Endothelial cell of umbilical vein (primary cell): ENCODE measurements around the gene ABCA8. TPM values are rescaled to one million over a fixed set of nuclear protein-coding genes. Genes with fewer than 3 reads are reported as not detected.

Experiments
- BruUV-seq: library from RNA; stranded (reverse); fragments of 400-500 nt; replicated peaks from 2 replicates; lab custom pipeline; 2021; lab: Mats Ljungman, UMichigan
- CTCF ChIA-PET: fragments of 300-600, 350-600 bp; sonication (Branson Sonifier 250); formaldehyde crosslinking; loops from one replicate; lab custom pipeline; 2021; ENCODE audit warnings: antibody characterized with exemption, inconsistent platforms; lab: Charles Lee
- POLR2A ChIA-PET: fragments of 300-600, 350-600 bp; sonication (Branson Sonifier 250); formaldehyde crosslinking; loops from one replicate; lab custom pipeline; 2021; ENCODE audit warnings: antibody characterized with exemption, inconsistent platforms; lab: Charles Lee
- DNase-seq: peaks from one replicate; pipeline ENCODE4 v3.0.0-alpha.2; 2011; ENCODE audit warnings: low read depth, low spot score
- FAIRE-seq: peaks from 2 replicates; lab custom pipeline; 2011; peaks lifted over from hg19 to GRCh38; lab: Jason Lieb, UNC
- H2AFZ ChIP-seq: 2 replicates; pipeline ENCODE4 v1.6.0; 2012; ENCODE audit warnings: low read depth, low read length, control low read depth, inconsistent platforms
- H3K27ac ChIP-seq: 2 replicates; pipeline ENCODE4 v1.5.1; 2011; ENCODE audit warnings: low read depth, mild to moderate bottlenecking, control low read depth, low read length, moderate library complexity; ENCODE audit not compliant: insufficient read depth
- H3K27me3 ChIP-seq, 2 experiments: 2 replicates each; pipeline versions ENCODE4 v1.6.0 to v1.6.1; 2011; ENCODE audit warnings: low read length in 2 of 2, mixed read lengths in 1 of 2; ENCODE audit not compliant: control insufficient read depth in 2 of 2, insufficient read depth in 2 of 2
- H3K36me3 ChIP-seq, 2 experiments: 2 replicates in 1 of 2; 3 replicates in 1 of 2; pipeline ENCODE4 v1.5.1; 2011; ENCODE audit warnings: low read length in 2 of 2, mild to moderate bottlenecking in 1 of 2, moderate library complexity in 1 of 2; ENCODE audit not compliant: control insufficient read depth in 2 of 2, insufficient read depth in 2 of 2; ENCODE audit errors: extremely low read depth in 1 of 2
- H3K4me1 ChIP-seq: 3 replicates; pipeline ENCODE4 v1.5.1; 2011; ENCODE audit warnings: mild to moderate bottlenecking, low read length; ENCODE audit not compliant: control insufficient read depth, insufficient read depth; ENCODE audit errors: extremely low read depth
- H3K4me2 ChIP-seq: 2 replicates; pipeline ENCODE4 v1.6.1; 2011; ENCODE audit warnings: low read length, control low read depth, mixed read lengths; ENCODE audit not compliant: insufficient read depth
- H3K4me3 ChIP-seq, 3 experiments: fragments of 200-600 bp in 1 of 3; sonication (generic), shearing (Covaris generic) in 1 of 3; replicated peaks in 1 of 3; 2 replicates each; pipeline ENCODE4 v1.5.1; 2011 to 2016; ENCODE audit warnings: control low read depth in 3 of 3, low read length in 3 of 3, mild to moderate bottlenecking in 2 of 3, inconsistent platforms in 1 of 3, low read depth in 1 of 3, moderate library complexity in 1 of 3; ENCODE audit not compliant: insufficient read depth in 1 of 3
- H3K79me2 ChIP-seq: 2 replicates; pipeline ENCODE4 v1.6.0; 2012; ENCODE audit warnings: low read length, inconsistent platforms; ENCODE audit not compliant: control insufficient read depth, insufficient read depth
- H3K9ac ChIP-seq: replicated peaks from 2 replicates; pipeline ENCODE3; 2011; ENCODE audit warnings: low read length, control low read depth; ENCODE audit not compliant: insufficient read depth; ENCODE audit errors: extremely low read depth
- H3K9me1 ChIP-seq: replicated peaks from 3 replicates; pipeline ENCODE4 v1.6.0; 2011; ENCODE audit warnings: mild to moderate bottlenecking, low read length; ENCODE audit not compliant: control insufficient read depth, insufficient read depth; ENCODE audit errors: extremely low read depth
- H3K9me3 ChIP-seq: replicated peaks from 2 replicates; pipeline ENCODE4 v1.5.1; 2012; ENCODE audit warnings: low read length, inconsistent platforms; ENCODE audit not compliant: control insufficient read depth, insufficient read depth
- H4K20me1 ChIP-seq: replicated peaks from 2 replicates; pipeline ENCODE3; 2011; ENCODE audit warnings: mild to moderate bottlenecking, low read length; ENCODE audit not compliant: control insufficient read depth, insufficient read depth; ENCODE audit errors: extremely low read depth
- CTCF ChIP-seq, 2 donors: IDR thresholded peaks; 1 replicate in 1 of 2; 2 replicates in 1 of 2; pipeline ENCODE4 v1.5.1; 2011; ENCODE audit warnings: low read length in 2 of 2, mild to moderate bottlenecking in 2 of 2, moderate library complexity in 2 of 2, control low read depth in 1 of 2, inconsistent platforms in 1 of 2, low read depth in 1 of 2; ENCODE audit not compliant: insufficient read depth in 1 of 2; ENCODE audit errors: extremely low read depth in 1 of 2
- EZH2 ChIP-seq: IDR thresholded peaks from 2 replicates; pipeline ENCODE4 v1.6.1; 2012; ENCODE audit warnings: borderline replicate concordance, low read depth, mild to moderate bottlenecking, moderate library complexity, low read length, inconsistent platforms; ENCODE audit not compliant: severe bottlenecking
- FOS ChIP-seq: IDR thresholded peaks from 2 replicates; pipeline ENCODE4 v1.6.1; 2011; ENCODE audit warnings: mild to moderate bottlenecking, low read length, moderate library complexity, borderline replicate concordance; ENCODE audit not compliant: insufficient read depth
- GATA2 ChIP-seq: IDR thresholded peaks from 2 replicates; pipeline ENCODE4 v1.7.0; 2011; ENCODE audit warnings: low read depth, mild to moderate bottlenecking, moderate library complexity, mixed read lengths, low read length; ENCODE audit not compliant: insufficient read length, insufficient read depth
- JUN ChIP-seq: IDR thresholded peaks from 2 replicates; pipeline ENCODE4 v1.6.1; 2011; ENCODE audit warnings: borderline replicate concordance, low read depth; ENCODE audit not compliant: insufficient read length, insufficient read depth
- MAX ChIP-seq: IDR thresholded peaks from 2 replicates; pipeline ENCODE4 v1.6.1; 2011; ENCODE audit not compliant: insufficient read depth, insufficient read length
- MYC ChIP-seq: IDR thresholded peaks from one replicate; pipeline ENCODE4 v1.6.1; 2011; ENCODE audit warnings: mild to moderate bottlenecking, low read depth, low read length
- POLR2A ChIP-seq: IDR thresholded peaks from 2 replicates; pipeline ENCODE4 v1.6.1; 2012; ENCODE audit warnings: low read depth, mild to moderate bottlenecking, control low read depth, low read length
- POLR2AphosphoS5 ChIP-seq: IDR thresholded peaks from 2 replicates; pipeline ENCODE4 v1.6.1; 2012; ENCODE audit warnings: low read depth, mild to moderate bottlenecking, control low read depth, low read length, moderate library complexity; ENCODE audit not compliant: insufficient read depth
- dilution Hi-C: fragments of 300-500 bp; cut with MboI; formaldehyde crosslinking; loops from one replicate; pipeline ENCODE4 v1.15.0; 2019; ENCODE audit warnings: low sequenced_read_pairs; ENCODE audit not compliant: extremely low pct_ligation_motif_present
- intact Hi-C: fragments of 100-400 bp; cut with micrococcal nuclease; formaldehyde crosslinking; loops from one replicate; pipeline ENCODE4 v1.10.0; 2022
- polyA plus RNA-seq, 4 experiments: library from polyadenylated mRNA; depleted of rRNA in 3 of 4; stranded (reverse) in 3 of 4; unstranded in 1 of 4; fragments of >200 nt; gene quantifications; 2 replicates each; pipeline versions ENCODE4 v1.2.1 to v1.2.3, GENCODE V29; 2011 to 2012; ENCODE audit warnings: missing spikeins in 1 of 4
- total RNA-seq: library from RNA; stranded (reverse); gene quantifications from 2 replicates; pipeline ENCODE4 v1.2.3, GENCODE V29; 2021

ABCA8 gene
- total and polyA plus RNA-seq, 2 donors (not counting 3 experiments of a cell fraction or from before 2014, with no cell fraction given): 0.99 to 1.7 TPM

- H3K36me3 ChIP-seq: no peaks in the 10 kb centered on the region
- intact Hi-C loops (loop anchor here (1.0 kb wide), 1 partner anchor 66 kb away; no protein-coding TSS in a partner anchor), dilution Hi-C loops (no loop called here)
- no peak overlapping the region for H3K4me3 ChIP-seq
- no peaks in the 10 kb centered on the region for H3K79me2 ChIP-seq
- no peaks in the 10 kb centered on the region for H3K9me3 ChIP-seq
- no peak overlapping the region for H3K27ac ChIP-seq
- H2AFZ ChIP-seq: peak overlapping the region; percentile 64
- peak; percentile 98 for DNase-seq
- peak; percentile 98 for FAIRE-seq
- H4K20me1 ChIP-seq: no peaks in the 10 kb centered on the region
- peaks cover 10% of the 10 kb centered on the region for H3K4me1 ChIP-seq
- ChIA-PET CTCF (interaction anchor here (0.8 kb wide), 1 partner anchor 104 kb away, joined by 3 read pairs; no protein-coding TSS in a partner anchor), POLR2A (no interaction called here)
- peak overlapping the region; percentile 63 for H3K4me2 ChIP-seq
- TF ChIP-seq POLR2A (no peak), EZH2 (no peak), JUN (peak; percentile 50), CTCF (IDR thresholded peaks at IDR 0.05; ENCODE audit: extremely low read depth in 1 of 2, insufficient read depth in 1 of 2, low read depth in 1 of 2, low read length in 2 of 2) (no peak), FOS (peak; percentile 23), POLR2AphosphoS5 (peak; percentile 59), GATA2 (peak; percentile 56), MYC (no peak), MAX (no peak)
- H3K9me1 ChIP-seq: no peaks in the 10 kb centered on the region
- H3K27me3 ChIP-seq: no peaks in the 10 kb centered on the region
- no TSS peak for BruUV-seq
- H3K9ac ChIP-seq: no peak overlapping the region
These were observed 26.1 kb upstream of the ABCA8 start for GRCh38 chr17:68981288-68981687.
